Stimulated activated CD4-positive, alpha-beta T cell treated with anti-CD3 and anti-CD28 coated beads, Interleukin-2, amount 100 ng/mL, for 48 hours (primary cell): ENCODE data around the gene IGF2BP2.
"Not testable (repeated sequence)": the region's sequence is repeated elsewhere in the genome, so short reads cannot be mapped to it uniquely, and the experiment has no call there.

Source experiments
- DNase-seq, 2 donors: peaks; one replicate each; pipeline ENCODE4 v3.0.0-alpha.2; 2020

IGF2BP2 gene

DNA sequence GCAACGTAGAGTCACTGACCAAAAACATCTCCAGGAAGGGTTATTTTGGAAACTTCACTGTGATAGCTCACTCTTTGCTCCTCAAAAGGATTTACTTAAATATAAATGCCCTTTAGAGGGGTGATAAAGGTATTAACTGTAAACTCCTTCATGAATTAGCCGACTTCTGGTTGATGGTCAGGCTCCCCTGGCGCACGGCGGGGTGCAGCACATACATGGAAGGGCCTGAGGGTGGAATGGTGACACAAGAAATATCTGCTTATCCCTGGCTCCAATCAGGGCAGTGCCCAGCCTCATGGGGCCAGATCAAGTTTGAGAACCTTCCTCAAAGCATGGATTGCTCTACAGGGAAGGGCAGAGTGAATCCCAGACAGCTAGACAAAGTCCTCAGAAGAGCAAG is 116.5 kb downstream of the IGF2BP2 start:
- DNase-seq, result no peak

DNA sequence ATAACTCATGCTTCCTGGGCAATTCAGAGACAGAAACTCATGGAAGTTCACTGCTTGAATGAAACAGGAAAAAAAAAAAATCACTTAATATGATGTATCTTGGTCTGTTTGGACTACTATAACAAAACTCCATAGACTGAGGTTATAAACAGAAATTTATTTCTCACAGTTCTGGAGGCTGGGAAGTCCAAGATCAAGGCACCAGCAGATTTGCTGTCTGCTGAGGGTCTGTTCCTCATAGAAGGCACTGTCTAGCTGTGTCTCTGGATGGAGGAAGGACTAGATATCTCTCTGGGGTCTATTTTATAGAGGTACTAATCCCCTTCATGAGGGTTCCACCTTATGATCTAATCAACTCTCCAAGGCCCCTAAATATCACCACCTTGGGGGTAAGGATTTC is 119.3 kb downstream of the IGF2BP2 start:
- DNase-seq, result no peak

GRCh38 chr3:185702262-185703225 is 122.3 kb downstream of the IGF2BP2 start:
- no peak for DNase-seq

GRCh38 chr3:185701611-185702261 is 123.1 kb downstream of the IGF2BP2 start:
- no peak for DNase-seq

- no peak for DNase-seq
Observed at GRCh38 chr3:185699927-185700326, 124.9 kb downstream of the IGF2BP2 start.

DNA sequence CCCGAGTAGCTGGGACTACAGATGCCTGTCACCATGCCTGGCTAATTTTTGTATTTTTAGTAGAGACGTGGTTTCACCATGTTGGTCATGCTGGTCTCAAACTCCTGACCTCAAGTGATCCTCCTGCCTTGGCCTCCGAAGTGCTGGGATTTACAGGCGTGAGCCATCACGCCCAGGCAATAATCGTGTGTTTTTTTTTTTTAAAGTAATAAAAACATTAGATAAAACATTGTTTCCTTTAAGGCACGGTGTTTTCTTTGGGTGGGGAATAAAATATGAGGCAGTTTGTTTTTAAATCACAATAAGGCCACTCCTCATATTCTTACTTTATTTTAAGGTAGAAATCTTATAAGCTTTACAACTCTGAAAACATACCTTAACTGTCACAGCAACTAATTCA is 127.6 kb downstream of the IGF2BP2 start:
- not testable (repeated sequence) for DNase-seq

DNA sequence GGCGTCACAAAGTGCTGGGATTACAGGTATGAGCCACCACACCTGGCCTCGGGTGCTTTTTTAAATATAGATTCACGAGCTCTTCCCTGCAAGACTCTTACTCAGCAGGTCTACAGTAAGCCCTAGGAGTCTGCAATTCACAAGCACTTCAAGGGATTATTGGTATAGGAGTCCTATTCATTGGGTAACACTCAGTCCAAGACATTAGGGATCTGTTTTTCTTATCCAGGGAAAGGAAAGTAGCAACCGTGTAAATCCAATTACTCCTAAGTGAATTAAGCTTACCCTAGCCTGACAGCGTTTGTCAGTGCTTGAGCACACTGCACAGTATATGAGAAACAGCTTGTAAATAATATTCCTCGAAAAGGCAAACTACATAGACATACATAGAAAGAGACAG is 128.8 kb downstream of the IGF2BP2 start:
- no peak for DNase-seq

GRCh38 chr3:185693985-185694653 is 130.7 kb downstream of the IGF2BP2 start:
- no peak for DNase-seq

- DNase-seq, result no peak
Observed at GRCh38 chr3:185691622-185692021, 133.2 kb downstream of the IGF2BP2 start.

DNA sequence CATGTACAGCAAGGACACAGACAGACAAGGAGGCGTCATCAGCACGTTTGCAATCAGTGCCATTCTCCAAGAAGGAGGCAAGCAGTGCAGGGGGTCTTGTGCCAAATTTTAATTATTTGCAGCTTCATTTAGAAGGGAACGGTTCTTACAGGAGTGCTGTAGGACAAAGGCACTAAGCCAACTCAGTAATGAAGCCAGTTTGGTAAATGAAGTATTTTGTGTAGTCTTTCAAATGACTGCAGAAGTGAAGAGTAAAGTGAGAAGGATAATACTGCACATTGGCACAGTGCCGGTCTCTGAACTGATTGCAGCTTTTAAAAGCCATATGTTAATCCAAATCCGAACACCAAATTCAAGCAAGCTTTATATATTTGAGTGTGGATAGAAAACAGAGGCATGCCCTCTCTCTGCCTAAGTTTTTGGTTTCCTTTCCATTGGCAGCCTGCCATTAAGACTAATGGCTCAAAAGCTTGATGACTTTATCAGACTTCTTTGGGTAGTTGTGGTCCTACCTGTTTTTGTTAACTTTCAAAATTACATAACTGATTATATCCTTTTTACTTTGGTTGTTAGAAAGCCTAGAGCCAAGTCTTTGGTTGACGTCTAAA is 137.5 kb downstream of the IGF2BP2 start:
- no peak for DNase-seq

GRCh38 chr3:185685231-185686035 is 139.4 kb downstream of the IGF2BP2 start:
- DNase-seq, result no peak

GRCh38 chr3:185680231-185680630 is 144.6 kb downstream of the IGF2BP2 start:
- DNase-seq, result no peak

DNA sequence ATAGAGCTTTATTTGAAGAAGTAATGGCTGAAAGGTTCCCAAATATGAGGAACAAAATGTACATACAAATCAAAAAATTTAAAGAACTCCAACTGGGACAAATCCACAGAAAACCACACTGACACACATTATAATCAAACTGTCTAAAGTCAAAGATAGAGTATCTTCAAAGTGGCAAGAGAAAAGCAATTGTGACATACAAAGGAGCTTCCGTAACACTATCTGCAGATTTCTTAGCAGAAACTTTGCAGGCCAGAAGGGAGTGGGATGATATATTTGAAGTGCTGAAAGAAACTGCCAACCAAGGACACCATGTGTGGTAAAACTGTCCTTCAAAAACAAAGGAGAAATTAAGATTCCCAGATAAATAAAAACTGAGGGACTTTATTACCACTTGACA is 146.8 kb downstream of the IGF2BP2 start:
- no peak for DNase-seq

- no peak for DNase-seq
Observed at GRCh38 chr3:185677146-185677829, 147.6 kb downstream of the IGF2BP2 start.

- DNase-seq, result no peak
Observed at GRCh38 chr3:185667574-185667973, 157.3 kb downstream of the IGF2BP2 start.

DNA sequence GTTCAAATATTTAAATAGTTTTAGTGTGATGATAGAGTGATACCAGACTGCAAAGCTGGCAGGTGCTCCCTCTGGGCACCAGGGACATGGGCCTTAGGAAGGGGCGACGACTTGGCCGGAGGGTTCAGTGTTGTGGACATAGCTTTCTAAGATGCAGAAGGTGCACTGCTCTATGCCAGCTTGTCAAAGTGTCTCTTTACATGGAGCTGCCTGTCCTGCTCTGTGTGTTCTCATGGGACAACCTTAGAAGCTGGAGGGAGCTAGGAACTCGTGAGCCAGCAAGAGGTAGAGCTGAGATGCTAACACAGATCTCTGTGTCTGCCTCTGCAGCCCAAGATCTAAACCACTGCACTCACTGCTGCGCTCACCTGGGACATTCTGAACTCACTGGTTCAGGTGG is 160.9 kb downstream of the IGF2BP2 start:
- DNase-seq, result no peak

DNA sequence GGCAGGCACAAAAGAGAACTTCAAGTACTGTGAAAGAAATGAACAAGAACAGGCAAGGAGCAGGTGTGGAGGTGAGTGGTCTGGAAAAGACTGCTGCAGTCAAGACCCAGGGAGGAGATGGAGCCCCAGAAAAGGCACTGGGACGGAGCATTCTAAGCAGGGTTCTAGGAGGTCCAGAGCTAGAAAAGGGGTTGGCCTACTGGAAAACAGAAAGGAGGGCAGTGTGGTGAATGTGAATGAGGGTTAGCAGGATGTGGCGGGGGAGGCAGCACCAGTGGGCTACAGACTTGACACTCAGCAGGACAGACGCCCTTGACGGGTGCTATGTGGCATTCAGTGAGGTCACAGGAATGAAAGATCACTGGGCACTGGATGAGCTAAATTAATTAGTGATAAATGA is 163.1 kb downstream of the IGF2BP2 start:
- DNase-seq, result no peak

GRCh38 chr3:185661296-185661695 is 163.5 kb downstream of the IGF2BP2 start:
- DNase-seq, result not testable (repeated sequence)

GRCh38 chr3:185659942-185660921 is 164.6 kb downstream of the IGF2BP2 start:
- DNase-seq, result peak; percentile 71 to 75

GRCh38 chr3:185658943-185659342 is 165.9 kb downstream of the IGF2BP2 start:
- DNase-seq, result no peak
